ENCODE measurements around the gene ABTB1.

- TF ChIP-seq CTCF (conservative IDR thresholded peaks at IDR 0.05; ENCODE audit: low read depth, low read length) (no peak), EZH2 (IDR thresholded peaks at IDR 0.05; ENCODE audit: low read length, unreplicated experiment) (no peak), EZH2phosphoT487 (IDR thresholded peaks at IDR 0.05; ENCODE audit: borderline replicate concordance, low read length) (no peak)
These were observed 8.1 kb downstream of the ABTB1 start for GRCh38 chr3:127680798-127681221.
